GM12878 (cell line): Measurements from ENCODE around the gene RAB36. TPM values are rescaled to one million over a fixed set of nuclear protein-coding genes. Genes with fewer than 3 reads are reported as not detected.

ENCODE experiments used
- ATAC-seq: fragments of 200-7000 bp; cut with Tn5 transposase; 3 replicates; pipeline ENCODE4 v1.9.1; 2020; ENCODE audit warnings: mild to moderate bottlenecking, moderate library complexity
- BruUV-seq: library from RNA; stranded (reverse); fragments of 400-500 nt; replicated peaks from 2 replicates; lab custom pipeline; 2021; lab: Mats Ljungman, UMichigan
- CTCF ChIA-PET: fragments of 300-600 bp; sonication (Branson Sonifier 250); formaldehyde crosslinking; extraction: SDS; loops from one replicate; lab custom pipeline; 2021; ENCODE audit warnings: inconsistent platforms; lab: Yijun Ruan, JAX
- POLR2A ChIA-PET: fragments of 350-600 bp; formaldehyde crosslinking; extraction: SDS; loops from one replicate; lab custom pipeline; 2021; ENCODE audit warnings: inconsistent platforms; lab: Charles Lee
- RAD21 ChIA-PET: fragments of 300-600 bp; sonication (Branson Sonifier 250); formaldehyde crosslinking; loops from one replicate; lab custom pipeline; 2023; ENCODE audit warnings: antibody characterized with exemption; ENCODE audit not compliant: unreplicated experiment; lab: Charles Lee
- SMC1A ChIA-PET: fragments of 300-600 bp; sonication (Branson Sonifier 250); formaldehyde crosslinking; loops from one replicate; lab custom pipeline; 2023; ENCODE audit not compliant: unreplicated experiment, uncharacterized antibody; lab: Charles Lee
- DNase-seq: peaks from one replicate; pipeline ENCODE4 v3.0.0-alpha.2; 2011; ENCODE audit warnings: low read depth, low spot score
- FAIRE-seq: peaks from 3 replicates; lab custom pipeline; 2011; peaks lifted over from hg19 to GRCh38; lab: Jason Lieb, UNC
- H2AFZ ChIP-seq: 2 replicates; pipeline ENCODE4 v1.6.0; 2011; ENCODE audit warnings: low read depth, low read length, control low read depth; ENCODE audit not compliant: control insufficient read depth
- H3K27ac ChIP-seq: 2 replicates; pipeline ENCODE4 v1.5.1; 2011; ENCODE audit warnings: control low read depth; ENCODE audit not compliant: control insufficient read depth, insufficient read depth
- H3K27me3 ChIP-seq, 2 experiments: replicated peaks in 1 of 2; 2 replicates each; pipeline versions ENCODE4 v1.6.0 to v1.6.1; 2011; ENCODE audit warnings: low read length in 1 of 2; ENCODE audit not compliant: control insufficient read depth in 2 of 2, insufficient read depth in 2 of 2
- H3K36me3 ChIP-seq, 2 experiments: 2 replicates each; pipeline ENCODE4 v1.5.1; 2011; ENCODE audit warnings: low read length in 1 of 2; ENCODE audit not compliant: control insufficient read depth in 2 of 2, insufficient read depth in 2 of 2
- H3K4me1 ChIP-seq: 2 replicates; pipeline ENCODE4 v1.6.1; 2011; ENCODE audit warnings: mild to moderate bottlenecking, low read length, moderate library complexity, mixed read lengths; ENCODE audit not compliant: control insufficient read depth, insufficient read depth
- H3K4me2 ChIP-seq: 2 replicates; pipeline ENCODE4 v1.6.0; 2011; ENCODE audit warnings: control low read depth; ENCODE audit not compliant: control insufficient read depth, insufficient read depth
- H3K4me3 ChIP-seq: fragments of 200-600 bp; sonication (generic); 2 replicates; pipeline ENCODE4 v1.5.1; 2016
- H3K79me2 ChIP-seq: 2 replicates; pipeline ENCODE4 v1.6.0; 2011; ENCODE audit warnings: low read length; ENCODE audit not compliant: control insufficient read depth, insufficient read depth
- H3K9ac ChIP-seq: 2 replicates; pipeline ENCODE4 v1.8.0; 2011; ENCODE audit warnings: low read length, control low read depth, mixed read lengths; ENCODE audit not compliant: control insufficient read depth, insufficient read depth
- H3K9me3 ChIP-seq: replicated peaks from 3 replicates; pipeline ENCODE4 v1.5.1; 2011; ENCODE audit warnings: mild to moderate bottlenecking, low read length; ENCODE audit not compliant: control insufficient read depth, insufficient read depth
- H4K20me1 ChIP-seq: 2 replicates; pipeline ENCODE4 v1.6.0; 2011; ENCODE audit not compliant: control insufficient read depth, insufficient read depth
- CHD2 ChIP-seq: IDR thresholded peaks from 2 replicates; pipeline ENCODE4 v1.6.1; 2011; ENCODE audit warnings: low read depth, low read length, improper control_type of control experiment, borderline replicate concordance
- EZH2 ChIP-seq: IDR thresholded peaks from 2 replicates; pipeline ENCODE4 v1.6.1; 2012; ENCODE audit warnings: low read depth, mild to moderate bottlenecking, control low read depth, inconsistent platforms, low read length, borderline replicate concordance; ENCODE audit not compliant: control insufficient read depth
- MEF2A ChIP-seq: IDR thresholded peaks from 2 replicates; pipeline ENCODE4 v1.6.1; 2011; ENCODE audit warnings: low read depth, mild to moderate bottlenecking, low read length, moderate library complexity; ENCODE audit not compliant: insufficient read depth
- NFYB ChIP-seq: IDR thresholded peaks from 2 replicates; pipeline ENCODE4 v1.6.1; 2011; ENCODE audit warnings: low read depth, mild to moderate bottlenecking, low read length, improper control_type of control experiment, moderate library complexity; ENCODE audit not compliant: insufficient read depth
- RBBP5 ChIP-seq: fragments of 200-600 bp; sonication (generic); conservative IDR thresholded peaks from 2 replicates; pipeline ENCODE4 v1.6.1; 2016
- TBL1XR1 ChIP-seq: IDR thresholded peaks from 2 replicates; pipeline ENCODE4 v1.6.1; 2012; ENCODE audit warnings: low read depth, low read length, improper control_type of control experiment
- WGBS: methylation state at CpG from one replicate; pipeline ENCODE4 v1.1.6; 2016; ENCODE audit warnings: low lambda C conversion rate; ENCODE audit not compliant: insufficient replicate concordance, insufficient coverage; ENCODE audit errors: missing lambda C conversion rate; 5-methylcytosine and 5-hydroxymethylcytosine counted together
- in situ Hi-C: fragments of 300-500 bp; cut with MboI; formaldehyde crosslinking; loops from 9 replicates; pipeline ENCODE4 v1.14.3; 2018; ENCODE audit warnings: mixed read lengths
- intact Hi-C: fragments of 100-400 bp; cut with micrococcal nuclease; formaldehyde crosslinking; loops from one replicate; pipeline ENCODE4 v1.14.2; 2022; ENCODE audit not compliant: unreplicated experiment
- polyA plus RNA-seq, 11 experiments: library from polyadenylated mRNA; depleted of rRNA in 4 of 11; unstranded in 6 of 11; stranded (reverse) in 5 of 11; fragments of >200 nt; fragmentation: Nextera tagmentation in 4 of 11; fragmentation: Illumina TruSeq in 1 of 11; extraction: Ambion mirVana in 4 of 11; extraction: Trizol in 1 of 11; gene quantifications; 1 replicate in 1 of 11; 2 replicates in 10 of 11; pipeline versions ENCODE4 v1.2.1 to v1.2.3, GENCODE V29; 2011 to 2016; ENCODE audit warnings: inconsistent platforms in 2 of 11, missing spikeins in 2 of 11, low read depth in 1 of 11
- total RNA-seq, 4 experiments: library from RNA; depleted of rRNA in 3 of 4; stranded (reverse); fragments of >200 nt in 3 of 4; fragmentation: Illumina TruSeq in 1 of 4; extraction: Trizol in 1 of 4; gene quantifications; 2 replicates each; pipeline versions ENCODE4 v1.2.1 to v1.2.3, GENCODE V29; 2013 to 2021
- TF ChIP-seq, protein P1 (sequence below): IDR thresholded peaks from 2 replicates; pipeline ENCODE4 v1.6.1; 2012; ENCODE audit warnings: mild to moderate bottlenecking, low read depth, low read length

Gene RAB36
- total and polyA plus RNA-seq, 10 of the 15 experiments (the other 5 are each of a cell fraction or from before 2014, with no cell fraction given) = 0.31 to 2.7 (median 1.1) TPM

DNA sequence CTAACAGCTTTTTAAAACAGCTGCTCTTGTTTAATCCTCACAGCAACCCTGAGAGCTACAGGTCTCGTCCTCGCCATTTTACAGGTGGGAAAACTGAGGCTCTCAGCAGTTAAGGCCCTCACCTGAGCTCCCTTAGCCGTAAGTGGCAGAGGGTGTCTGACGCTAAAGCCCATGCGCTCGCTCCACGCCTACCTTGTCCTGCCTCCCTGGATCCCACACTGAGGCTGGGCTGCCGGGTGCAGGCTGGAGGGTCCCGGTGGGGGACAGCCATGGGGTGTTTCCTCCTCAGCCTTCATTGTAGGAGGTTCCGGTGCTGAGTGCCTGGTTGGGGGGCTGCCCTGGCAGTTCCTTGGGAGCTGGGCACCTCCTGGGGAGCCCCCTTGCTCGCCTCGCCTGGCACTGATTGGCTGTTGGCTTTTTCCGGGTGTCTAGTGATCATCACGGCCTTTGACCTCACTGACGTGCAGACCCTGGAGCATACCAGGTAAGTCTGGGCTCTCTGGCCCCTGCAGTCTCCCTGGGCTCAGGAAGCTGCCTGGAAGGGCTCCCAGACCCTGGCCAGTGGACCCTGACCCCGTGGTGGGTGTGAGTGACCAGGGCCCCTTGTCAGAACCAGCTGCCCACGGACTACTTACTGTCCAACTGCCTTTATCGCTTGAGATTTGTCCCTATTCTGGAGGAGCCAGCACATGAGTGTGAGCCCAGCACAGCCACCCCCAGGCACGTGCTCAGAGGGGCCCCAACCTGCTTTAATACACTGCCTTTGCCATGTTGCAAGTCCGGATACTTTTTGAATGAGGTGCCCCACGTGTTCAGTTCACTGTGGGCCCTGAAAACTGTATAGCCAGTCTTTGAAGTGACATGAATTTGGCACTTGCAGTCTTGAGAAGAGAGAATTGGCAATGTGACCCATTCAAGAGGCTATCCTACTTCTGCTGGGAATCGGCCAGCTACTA is 12.6 kb downstream of the RAB36 start:
- BruUV-seq = no TSS peak
- POLR2A ChIA-PET = interaction anchor here (2.4 kb wide), 1 partner anchor 12 kb away, joined by 9 read pairs; the partner anchor contains the start of gene RAB36
- SMC1A ChIA-PET = interaction anchor here (0.7 to 2.3 kb wide), 2 partner anchors 13 to 18 kb away, joined by 4 to 6 read pairs; no protein-coding TSS in a partner anchor
- H3K9ac ChIP-seq = no peak overlapping the region
- H3K4me3 ChIP-seq = no peak overlapping the region
- no peaks in the 10 kb centered on the region for H4K20me1 ChIP-seq
- intact Hi-C loops = no loop called here
- in situ Hi-C loops = no loop called here
- H3K27ac ChIP-seq = no peak overlapping the region
- H3K4me1 ChIP-seq = peaks cover 6% of the 10 kb centered on the region
- H3K27me3 ChIP-seq = no peaks in the 10 kb centered on the region
- no peaks in the 10 kb centered on the region for H3K79me2 ChIP-seq
- 69% methylated on average over 22 of the region's 22 CpGs for WGBS
- FAIRE-seq (no peak), DNase-seq (no peak), ATAC-seq (no peak)
- CTCF ChIA-PET = interaction anchor here (1.0 to 2.7 kb wide), 6 partner anchors 7 to 199 kb away, joined by 3 to 10 read pairs (median 6); no protein-coding TSS in a partner anchor
- TF ChIP-seq NFYB (no peak), TBL1XR1 (no peak), MEF2A (no peak), RBBP5 (no peak), EZH2 (no peak), CHD2 (no peak)
- TF ChIP-seq, protein P1, sequence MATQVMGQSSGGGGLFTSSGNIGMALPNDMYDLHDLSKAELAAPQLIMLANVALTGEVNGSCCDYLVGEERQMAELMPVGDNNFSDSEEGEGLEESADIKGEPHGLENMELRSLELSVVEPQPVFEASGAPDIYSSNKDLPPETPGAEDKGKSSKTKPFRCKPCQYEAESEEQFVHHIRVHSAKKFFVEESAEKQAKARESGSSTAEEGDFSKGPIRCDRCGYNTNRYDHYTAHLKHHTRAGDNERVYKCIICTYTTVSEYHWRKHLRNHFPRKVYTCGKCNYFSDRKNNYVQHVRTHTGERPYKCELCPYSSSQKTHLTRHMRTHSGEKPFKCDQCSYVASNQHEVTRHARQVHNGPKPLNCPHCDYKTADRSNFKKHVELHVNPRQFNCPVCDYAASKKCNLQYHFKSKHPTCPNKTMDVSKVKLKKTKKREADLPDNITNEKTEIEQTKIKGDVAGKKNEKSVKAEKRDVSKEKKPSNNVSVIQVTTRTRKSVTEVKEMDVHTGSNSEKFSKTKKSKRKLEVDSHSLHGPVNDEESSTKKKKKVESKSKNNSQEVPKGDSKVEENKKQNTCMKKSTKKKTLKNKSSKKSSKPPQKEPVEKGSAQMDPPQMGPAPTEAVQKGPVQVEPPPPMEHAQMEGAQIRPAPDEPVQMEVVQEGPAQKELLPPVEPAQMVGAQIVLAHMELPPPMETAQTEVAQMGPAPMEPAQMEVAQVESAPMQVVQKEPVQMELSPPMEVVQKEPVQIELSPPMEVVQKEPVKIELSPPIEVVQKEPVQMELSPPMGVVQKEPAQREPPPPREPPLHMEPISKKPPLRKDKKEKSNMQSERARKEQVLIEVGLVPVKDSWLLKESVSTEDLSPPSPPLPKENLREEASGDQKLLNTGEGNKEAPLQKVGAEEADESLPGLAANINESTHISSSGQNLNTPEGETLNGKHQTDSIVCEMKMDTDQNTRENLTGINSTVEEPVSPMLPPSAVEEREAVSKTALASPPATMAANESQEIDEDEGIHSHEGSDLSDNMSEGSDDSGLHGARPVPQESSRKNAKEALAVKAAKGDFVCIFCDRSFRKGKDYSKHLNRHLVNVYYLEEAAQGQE = no peak
- RAD21 ChIA-PET = interaction anchor here (1.4 kb wide), 1 partner anchor 20 kb away, joined by 3 read pairs; no protein-coding TSS in a partner anchor
- no peaks in the 10 kb centered on the region for H3K9me3 ChIP-seq
- no peaks in the 10 kb centered on the region for H3K36me3 ChIP-seq
- no peak overlapping the region for H3K4me2 ChIP-seq
- H2AFZ ChIP-seq = no peak overlapping the region
